ENCODE data around the gene BEND3.
"Not testable (repeated sequence)": the region's sequence is repeated elsewhere in the genome, so short reads cannot be mapped to it uniquely, and the experiment has no call there.

Gene BEND3

DNA sequence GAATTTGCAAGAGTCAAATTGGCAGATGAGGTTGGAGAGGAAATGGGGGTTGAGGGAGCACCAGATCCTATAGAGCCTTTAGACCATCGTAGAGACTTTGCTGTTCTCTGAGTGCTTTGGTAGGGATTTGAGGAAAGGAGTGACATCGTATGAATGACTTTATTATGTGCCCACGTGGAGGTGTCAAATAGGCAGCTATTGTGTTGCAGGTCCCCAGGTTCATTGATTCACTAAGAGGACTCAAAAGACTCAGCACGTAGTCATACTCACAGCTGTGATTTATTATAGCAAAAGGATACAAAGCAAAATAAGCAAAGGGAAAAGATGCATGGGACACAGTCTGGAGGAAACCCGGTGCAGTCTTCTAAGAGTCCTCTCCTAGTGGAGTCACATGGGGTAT is 85.2 kb downstream of the BEND3 start:
- no peak for DNase-seq (ENCODE audit: low read depth)

- DNase-seq (ENCODE audit: low read depth): no peak
These were observed 88.3 kb downstream of the BEND3 start for GRCh38 chr6:107026965-107027364.

DNA sequence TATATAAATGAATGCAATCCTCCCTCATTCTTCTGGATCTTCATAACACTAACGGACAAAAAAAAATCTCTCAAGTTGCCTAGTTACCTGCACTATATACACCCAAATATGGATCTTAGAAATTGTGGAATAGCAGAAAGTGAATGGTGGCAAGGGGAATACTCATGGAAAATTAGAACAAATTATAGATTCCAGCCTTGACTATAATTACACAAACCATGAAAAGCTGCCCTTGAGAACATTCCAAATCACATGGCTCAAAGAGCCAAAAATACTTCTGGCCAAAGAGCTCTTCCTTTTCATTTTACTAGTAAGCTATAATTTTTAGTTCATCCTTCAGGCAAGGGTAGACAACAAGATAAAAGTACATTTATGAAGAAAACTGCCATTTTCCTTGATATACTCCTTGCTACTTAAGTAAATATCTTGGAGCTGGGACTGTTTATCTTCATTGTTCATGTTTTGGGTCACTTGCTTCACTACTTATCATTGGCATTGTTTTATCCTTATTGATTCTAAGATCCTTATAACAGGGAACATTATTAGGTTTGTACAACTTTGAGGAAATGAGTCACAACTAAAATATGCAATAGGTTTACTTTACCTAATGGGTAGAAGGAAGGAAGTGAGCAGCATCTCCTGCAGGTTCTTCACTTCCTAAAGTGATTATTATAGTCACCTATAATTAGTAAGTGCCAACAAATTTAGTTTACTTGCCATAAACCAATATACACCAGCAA is 93.7 kb downstream of the BEND3 start:
- DNase-seq (ENCODE audit: low read depth): no peak

- DNase-seq (ENCODE audit: low read depth): no peak
These were observed 95.1 kb downstream of the BEND3 start for GRCh38 chr6:107020239-107020638.

GRCh38 chr6:107019628-107020027 is 95.7 kb downstream of the BEND3 start:
- not testable (repeated sequence) for DNase-seq (ENCODE audit: low read depth)

DNA sequence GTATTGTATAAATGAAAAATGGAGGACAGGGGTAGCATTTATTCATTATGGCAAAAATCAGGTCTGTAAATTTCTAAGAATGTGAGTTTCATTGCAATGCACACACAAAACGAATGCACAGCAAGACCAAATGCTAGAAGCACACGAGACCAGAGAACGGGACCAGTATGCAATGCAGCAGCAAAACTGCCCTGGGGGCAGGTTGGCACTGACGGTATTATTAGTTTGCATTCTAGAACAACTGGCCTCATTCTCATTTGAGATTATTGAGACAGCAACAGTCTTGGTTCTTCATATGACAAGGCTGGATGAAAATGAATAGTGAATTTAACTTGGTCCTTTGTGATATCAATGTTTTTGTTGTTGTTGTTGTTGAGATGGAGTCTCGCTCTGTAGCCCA is 96.3 kb downstream of the BEND3 start:
- no peak for DNase-seq (ENCODE audit: low read depth)

Data from activated T-cell treated with anti-CD3 and anti-CD28 coated beads for 24 hours (primary cell).